WI38 (cell line): ENCODE results near the gene HES1.
"Not testable (repeated sequence)": the region's sequence is repeated elsewhere in the genome, so short reads cannot be mapped to it uniquely, and the experiment has no call there.

ENCODE experiments used
- H3K4me3 ChIP-seq: 2 replicates; pipeline ENCODE4 v1.5.1; 2011; ENCODE audit warnings: low read depth, mild to moderate bottlenecking, control low read depth, low read length
- CTCF ChIP-seq: IDR thresholded peaks from 2 replicates; pipeline ENCODE4 v1.5.1; 2012; ENCODE audit warnings: low read depth, mild to moderate bottlenecking, control low read depth, low read length

The HES1 gene

GRCh38 chr3:194091141-194091540, 44.8 kb upstream of the HES1 start:
- TF ChIP-seq CTCF: no peak
- no peak overlapping the region for H3K4me3 ChIP-seq

GRCh38 chr3:194091897-194092296, 44.1 kb upstream of the HES1 start:
- not testable (repeated sequence) for H3K4me3 ChIP-seq

GRCh38 chr3:194092881-194093301, 43.1 kb upstream of the HES1 start:
- H3K4me3 ChIP-seq: no peak overlapping the region
- TF ChIP-seq CTCF: no peak

- no peak for TF ChIP-seq CTCF
These were observed 42.1 kb upstream of the HES1 start for GRCh38 chr3:194093842-194094241.

GRCh38 chr3:194095464-194095863, 40.5 kb upstream of the HES1 start:
- TF ChIP-seq CTCF: no peak
- H3K4me3 ChIP-seq: no peak overlapping the region

More at GRCh38 chr3:194093842-194094241, 42.1 kb upstream of the HES1 start:
- no peak overlapping the region for H3K4me3 ChIP-seq

- no peak for TF ChIP-seq CTCF
- no peak overlapping the region for H3K4me3 ChIP-seq
These were observed 40.0 kb upstream of the HES1 start for GRCh38 chr3:194095902-194096301.

- H3K4me3 ChIP-seq: no peak overlapping the region
- no peak for TF ChIP-seq CTCF
These were observed 38.6 kb upstream of the HES1 start for GRCh38 chr3:194097141-194097882.
